ENCODE results near the gene PNPLA5. TPM values are rescaled to one million over a fixed set of nuclear protein-coding genes. Genes with fewer than 3 reads are reported as not detected.

The PNPLA5 gene
- total RNA-seq, 1 donor from 2014 or later: not detected

DNA sequence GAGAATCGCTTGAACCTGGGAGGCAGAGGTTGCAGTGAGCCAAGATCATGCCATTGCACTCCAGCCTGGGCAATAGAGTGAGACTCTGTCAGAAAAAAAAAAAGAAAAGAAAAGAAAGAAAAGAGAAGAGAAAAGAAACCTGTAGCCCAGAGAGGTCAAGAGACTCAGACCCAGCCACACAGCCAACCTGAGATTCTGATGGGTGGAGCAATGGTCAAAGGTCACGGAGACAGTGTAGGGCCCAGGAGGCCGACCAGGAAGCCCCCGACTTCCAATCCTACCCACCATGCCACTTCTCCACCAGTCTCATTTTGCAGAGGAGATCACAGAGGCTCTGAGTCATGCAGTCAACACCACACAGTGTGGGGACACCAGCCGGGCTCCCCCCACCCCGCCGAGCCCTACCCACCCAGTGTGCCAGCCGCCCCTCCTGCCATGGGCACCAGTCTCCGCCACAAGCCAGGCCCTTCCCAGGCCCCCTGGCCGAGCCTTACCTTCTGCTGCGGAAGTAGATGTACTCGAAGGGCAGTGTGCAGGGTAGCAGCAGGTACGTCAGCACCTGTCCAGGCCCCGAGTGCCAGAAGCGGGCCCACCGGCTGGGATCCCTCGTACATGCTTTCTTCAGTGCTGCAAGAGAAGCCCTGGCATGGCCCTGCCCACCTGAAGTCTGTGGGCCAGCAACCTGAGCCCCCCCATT is 7.9 kb downstream of the PNPLA5 start:
- Mint-ChIP-seq H3K9me3 (no peaks in the 10 kb centered on the region), H3K4me1 (ENCODE audit: unreplicated experiment) (peaks cover 4% of the 10 kb centered on the region), H3K27ac (no peak overlapping the region), H3K4me3 (no peak overlapping the region), H3K36me3 (no peaks in the 10 kb centered on the region), H3K27me3 (peaks cover 39% of the 10 kb centered on the region)
- TF ChIP-seq, protein P1, sequence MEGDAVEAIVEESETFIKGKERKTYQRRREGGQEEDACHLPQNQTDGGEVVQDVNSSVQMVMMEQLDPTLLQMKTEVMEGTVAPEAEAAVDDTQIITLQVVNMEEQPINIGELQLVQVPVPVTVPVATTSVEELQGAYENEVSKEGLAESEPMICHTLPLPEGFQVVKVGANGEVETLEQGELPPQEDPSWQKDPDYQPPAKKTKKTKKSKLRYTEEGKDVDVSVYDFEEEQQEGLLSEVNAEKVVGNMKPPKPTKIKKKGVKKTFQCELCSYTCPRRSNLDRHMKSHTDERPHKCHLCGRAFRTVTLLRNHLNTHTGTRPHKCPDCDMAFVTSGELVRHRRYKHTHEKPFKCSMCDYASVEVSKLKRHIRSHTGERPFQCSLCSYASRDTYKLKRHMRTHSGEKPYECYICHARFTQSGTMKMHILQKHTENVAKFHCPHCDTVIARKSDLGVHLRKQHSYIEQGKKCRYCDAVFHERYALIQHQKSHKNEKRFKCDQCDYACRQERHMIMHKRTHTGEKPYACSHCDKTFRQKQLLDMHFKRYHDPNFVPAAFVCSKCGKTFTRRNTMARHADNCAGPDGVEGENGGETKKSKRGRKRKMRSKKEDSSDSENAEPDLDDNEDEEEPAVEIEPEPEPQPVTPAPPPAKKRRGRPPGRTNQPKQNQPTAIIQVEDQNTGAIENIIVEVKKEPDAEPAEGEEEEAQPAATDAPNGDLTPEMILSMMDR (conservative IDR thresholded peaks at IDR 0.05): no peak
- no peak for DNase-seq (ENCODE audit: extremely low spot score, unreplicated experiment)

DNA sequence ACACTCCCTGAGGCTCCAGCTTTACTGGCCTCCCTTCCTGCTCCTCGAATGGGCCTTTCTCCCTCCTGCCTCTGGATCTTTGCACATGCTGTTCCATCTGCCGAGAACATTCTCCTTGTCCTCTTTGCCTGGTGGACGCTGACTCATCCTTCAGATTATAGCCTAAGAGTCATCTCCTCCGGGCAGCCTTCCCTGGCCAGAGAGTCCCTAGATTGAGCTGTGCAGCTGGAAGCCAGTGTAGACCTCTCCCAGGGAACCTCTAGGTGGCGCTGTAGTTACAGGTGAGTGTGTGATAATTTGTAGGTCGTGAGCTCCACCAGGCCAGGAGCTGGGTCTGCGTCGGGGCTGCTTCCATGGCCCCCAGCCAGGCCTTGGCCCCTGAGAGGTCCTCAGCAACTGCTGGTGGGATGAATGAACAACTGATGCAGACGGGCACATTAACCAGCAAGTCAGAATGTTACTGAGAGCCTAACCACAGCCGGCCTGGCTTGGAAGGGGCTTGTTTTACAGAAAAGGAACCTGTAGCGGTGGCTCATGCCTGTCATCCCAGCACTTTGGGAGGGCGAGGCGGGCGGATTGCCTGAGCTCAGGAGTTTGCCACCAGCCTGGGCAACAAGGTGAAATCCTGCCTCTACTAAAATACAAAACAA is 8.7 kb downstream of the PNPLA5 start:
- TF ChIP-seq, protein P1 (conservative IDR thresholded peaks at IDR 0.05): peak; percentile 79
- Mint-ChIP-seq H3K27me3 (peaks cover 39% of the 10 kb centered on the region), H3K36me3 (no peaks in the 10 kb centered on the region), H3K27ac (no peak overlapping the region), H3K4me1 (ENCODE audit: unreplicated experiment) (peaks cover 4% of the 10 kb centered on the region), H3K9me3 (no peaks in the 10 kb centered on the region), H3K4me3 (no peak overlapping the region)
- no peak for DNase-seq (ENCODE audit: extremely low spot score, unreplicated experiment)

DNA sequence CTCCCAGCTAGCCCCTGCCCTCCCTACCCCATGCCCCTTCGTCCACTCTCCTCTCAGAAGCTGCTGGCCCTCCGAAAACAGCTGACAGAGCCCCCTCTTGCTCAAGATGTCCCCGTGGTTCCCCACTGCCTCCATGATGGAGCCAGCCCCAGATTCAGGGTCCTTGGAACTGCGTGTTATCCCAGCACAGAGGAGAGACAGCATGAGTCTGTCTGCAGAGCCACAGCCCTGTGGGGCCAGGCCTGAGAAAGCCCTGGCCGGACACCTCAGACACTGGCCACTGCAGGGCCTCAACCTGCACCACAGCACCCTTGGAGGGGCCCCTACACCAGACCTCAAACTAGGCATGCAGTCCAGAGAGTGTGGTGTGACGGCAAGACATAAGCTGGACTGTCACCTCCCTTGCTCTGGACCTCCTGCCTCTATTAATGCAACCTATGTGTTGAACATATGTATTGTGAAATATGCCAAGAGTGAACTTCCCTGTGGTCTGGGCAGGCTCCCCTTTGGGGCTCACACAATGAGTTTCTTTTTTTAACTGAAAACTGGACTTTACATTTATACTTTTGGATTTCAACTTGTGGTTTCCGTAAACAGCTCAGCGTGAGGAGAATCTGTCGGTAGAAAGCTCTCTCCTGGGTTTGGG is 9.6 kb downstream of the PNPLA5 start:
- no peak overlapping the region for H3K4me3 Mint-ChIP-seq
- peaks cover 4% of the 10 kb centered on the region for H3K4me1 Mint-ChIP-seq (ENCODE audit: unreplicated experiment)
- no peaks in the 10 kb centered on the region for H3K36me3 Mint-ChIP-seq
- no peak for DNase-seq (ENCODE audit: extremely low spot score, unreplicated experiment)
- no peak overlapping the region for H3K27ac Mint-ChIP-seq
- H3K27me3 Mint-ChIP-seq: peaks cover 33% of the 10 kb centered on the region
- TF ChIP-seq, protein P1 (conservative IDR thresholded peaks at IDR 0.05): no peak
- no peaks in the 10 kb centered on the region for H3K9me3 Mint-ChIP-seq

DNA sequence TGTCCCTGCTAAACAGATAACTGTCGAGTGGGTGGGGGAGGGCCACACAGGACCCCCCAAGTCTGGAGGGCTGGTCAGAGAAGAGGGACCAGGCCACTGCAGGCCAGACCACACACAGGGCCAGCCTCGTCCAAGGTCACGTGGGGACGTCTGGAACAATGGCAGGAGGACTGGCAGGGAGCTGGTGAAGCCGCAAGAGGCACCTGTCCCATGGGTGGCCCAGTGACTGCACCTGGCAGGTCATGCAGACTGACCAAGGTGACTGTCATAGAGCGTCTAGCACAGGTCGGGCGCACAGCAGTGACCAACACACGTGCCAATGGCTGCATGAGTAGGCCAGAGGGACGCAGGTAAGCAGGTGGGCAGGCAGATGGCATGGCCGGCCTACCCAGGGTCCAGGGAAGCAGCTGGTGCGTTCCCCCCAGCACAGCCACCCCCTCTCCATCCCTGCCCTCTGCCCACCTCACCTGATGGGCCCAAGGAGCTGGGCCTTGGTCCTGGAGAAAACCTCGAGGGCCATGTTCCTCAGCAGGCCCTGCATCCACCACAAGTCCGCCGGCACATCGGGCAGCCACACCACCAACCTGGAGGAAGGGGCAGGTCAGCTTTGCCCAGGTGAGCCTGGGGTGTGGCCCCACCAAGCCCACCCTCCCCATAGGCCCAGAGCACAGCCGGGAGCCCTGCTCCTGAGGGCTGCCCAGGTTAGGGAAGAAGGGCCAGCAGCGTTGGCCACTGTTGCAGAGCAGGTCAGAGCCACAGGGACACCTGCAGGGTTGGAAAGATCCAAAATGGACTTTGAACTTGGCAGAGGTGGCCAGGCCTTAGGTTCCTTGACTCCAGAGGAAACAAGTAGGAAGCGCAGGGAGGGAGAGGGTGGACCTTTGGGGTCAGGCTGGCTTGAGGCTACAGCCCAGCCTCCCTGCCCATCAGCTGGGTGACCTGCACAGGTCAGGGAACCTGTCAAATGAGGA is 10.4 kb downstream of the PNPLA5 start:
- H3K27ac Mint-ChIP-seq: no peak overlapping the region
- no peaks in the 10 kb centered on the region for H3K9me3 Mint-ChIP-seq
- DNase-seq (ENCODE audit: extremely low spot score, unreplicated experiment): no peak
- no peaks in the 10 kb centered on the region for H3K36me3 Mint-ChIP-seq
- H3K4me1 Mint-ChIP-seq (ENCODE audit: unreplicated experiment): peaks cover 4% of the 10 kb centered on the region
- TF ChIP-seq, protein P1 (conservative IDR thresholded peaks at IDR 0.05): no peak
- no peak overlapping the region for H3K4me3 Mint-ChIP-seq
- H3K27me3 Mint-ChIP-seq: peaks cover 30% of the 10 kb centered on the region

DNA sequence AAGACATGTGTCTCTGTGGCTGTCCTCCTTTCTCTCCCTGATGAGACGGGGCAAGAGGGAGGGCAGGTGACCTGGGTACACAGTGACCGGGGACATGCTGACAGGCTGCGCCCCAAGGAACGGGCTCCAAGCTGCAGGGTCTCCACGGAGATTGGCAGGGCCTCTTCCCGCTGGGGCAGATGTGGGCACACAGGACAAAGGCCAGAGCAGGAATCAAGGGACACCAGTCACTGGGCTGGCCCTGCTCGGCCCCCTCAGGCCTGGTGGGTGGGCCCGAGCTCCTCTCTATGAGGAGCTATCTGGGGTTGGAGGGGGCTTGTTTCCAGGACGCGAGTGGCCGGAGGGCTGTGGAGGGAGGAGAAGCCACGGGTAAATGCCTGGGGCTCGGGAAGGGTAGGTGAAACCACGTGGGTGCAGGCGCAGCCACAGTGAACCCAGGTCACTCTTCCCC is 11.2 kb downstream of the PNPLA5 start:
- DNase-seq (ENCODE audit: extremely low spot score, unreplicated experiment): no peak
- TF ChIP-seq, protein P1 (conservative IDR thresholded peaks at IDR 0.05): no peak
- Mint-ChIP-seq H3K4me3 (no peak overlapping the region), H3K9me3 (no peaks in the 10 kb centered on the region), H3K27me3 (peaks cover 35% of the 10 kb centered on the region), H3K27ac (no peak overlapping the region), H3K36me3 (no peaks in the 10 kb centered on the region), H3K4me1 (ENCODE audit: unreplicated experiment) (peaks cover 4% of the 10 kb centered on the region)

All from type B pancreatic cell (in vitro differentiated cells).